CD14-positive monocyte (primary cell): ENCODE results near the gene CSNK1E. TPM values are rescaled to one million over a fixed set of nuclear protein-coding genes. Genes with fewer than 3 reads are reported as not detected.

Source experiments
- DNase-seq, 3 donors: peaks; one replicate each; pipeline ENCODE4 v3.0.0-alpha.2; 2011 to 2022
- H2AFZ ChIP-seq: 2 replicates; pipeline ENCODE4 v1.6.0; 2012; ENCODE audit warnings: mild to moderate bottlenecking, low read depth, low read length, inconsistent platforms; ENCODE audit not compliant: insufficient read depth, poor library complexity, severe bottlenecking
- H3K27ac ChIP-seq, 2 donors: 1 replicate in 1 of 2; 2 replicates in 1 of 2; pipeline ENCODE4 v1.5.1; 2012 to 2013; ENCODE audit warnings: low read length in 2 of 2, control low read depth in 1 of 2, inconsistent platforms in 1 of 2, low read depth in 1 of 2, mild to moderate bottlenecking in 1 of 2
- H3K27me3 ChIP-seq, 2 donors: one replicate each; pipeline versions ENCODE4 v1.6.0 to v1.6.1; 2011 to 2013; ENCODE audit warnings: low read length in 2 of 2; ENCODE audit not compliant: control insufficient read depth in 2 of 2, insufficient read depth in 2 of 2
- H3K36me3 ChIP-seq, 2 donors: replicated peaks in 1 of 2; 1 replicate in 1 of 2; 2 replicates in 1 of 2; pipeline versions ENCODE4 v1.5.1 to v1.6.1; 2012 to 2013; ENCODE audit warnings: low read length in 2 of 2, control low read depth in 1 of 2, inconsistent platforms in 1 of 2, mild to moderate bottlenecking in 1 of 2; ENCODE audit not compliant: insufficient read depth in 2 of 2, control insufficient read depth in 1 of 2
- H3K4me1 ChIP-seq, 2 donors: 1 replicate in 1 of 2; 2 replicates in 1 of 2; pipeline versions ENCODE4 v1.5.1 to v1.6.1; 2012 to 2013; ENCODE audit warnings: low read length in 2 of 2, control low read depth in 1 of 2, inconsistent platforms in 1 of 2, mild to moderate bottlenecking in 1 of 2, moderate library complexity in 1 of 2; ENCODE audit not compliant: insufficient read depth in 2 of 2, control insufficient read depth in 1 of 2
- H3K4me2 ChIP-seq: replicated peaks from 2 replicates; pipeline ENCODE3; 2012; ENCODE audit warnings: low read length, moderate library complexity, mild to moderate bottlenecking; ENCODE audit not compliant: poor library complexity, severe bottlenecking; ENCODE audit errors: extremely low read depth
- H3K4me3 ChIP-seq, 3 experiments: fragments of 200-600 bp in 1 of 3; sonication (generic) in 1 of 3; replicated peaks in 1 of 3; 1 replicate in 2 of 3; 2 replicates in 1 of 3; pipeline ENCODE4 v1.5.1; 2011 to 2013; ENCODE audit warnings: low read length in 3 of 3, mild to moderate bottlenecking in 3 of 3, control low read depth in 2 of 3, low read depth in 2 of 3, inconsistent platforms in 1 of 3, moderate library complexity in 1 of 3
- H3K79me2 ChIP-seq: 2 replicates; pipeline ENCODE4 v1.6.0; 2012; ENCODE audit warnings: mild to moderate bottlenecking, control low read depth, inconsistent platforms, low read length, moderate library complexity; ENCODE audit not compliant: insufficient read depth
- H3K9ac ChIP-seq: 2 replicates; pipeline ENCODE4 v1.6.0; 2017; ENCODE audit warnings: low read length, mild to moderate bottlenecking; ENCODE audit not compliant: insufficient read depth, poor library complexity, severe bottlenecking
- H3K9me3 ChIP-seq, 2 donors: replicated peaks in 1 of 2; 1 replicate in 1 of 2; 2 replicates in 1 of 2; pipeline versions ENCODE4 v1.5.1 to v1.6.1; 2012 to 2013; ENCODE audit warnings: low read length in 2 of 2, control low read depth in 1 of 2; ENCODE audit not compliant: control insufficient read depth in 1 of 2, insufficient read depth in 1 of 2
- H4K20me1 ChIP-seq: 2 replicates; pipeline ENCODE4 v1.6.0; 2012; ENCODE audit warnings: mild to moderate bottlenecking, low read length, control low read depth, moderate library complexity; ENCODE audit not compliant: insufficient read depth
- H3K27ac Mint-ChIP-seq, 7 donors: one replicate each; pipeline ENCODE4 v1.8.0; 2020; ENCODE audit warnings: mild to moderate bottlenecking in 7 of 7, mixed read lengths in 7 of 7, moderate library complexity in 6 of 7, inconsistent platforms in 2 of 7
- H3K27me3 Mint-ChIP-seq, 3 donors: one replicate each; pipeline ENCODE4 v1.8.0; 2021 to 2022; ENCODE audit warnings: low read depth in 3 of 3, mild to moderate bottlenecking in 3 of 3, mixed read lengths in 3 of 3, moderate library complexity in 3 of 3, inconsistent platforms in 1 of 3
- H3K36me3 Mint-ChIP-seq, 2 donors: one replicate each; pipeline ENCODE4 v1.8.0; 2020; ENCODE audit warnings: mixed read lengths in 2 of 2, inconsistent platforms in 1 of 2, mild to moderate bottlenecking in 1 of 2
- H3K4me1 Mint-ChIP-seq: one replicate; pipeline ENCODE4 v1.8.0; 2020; ENCODE audit warnings: mild to moderate bottlenecking, mixed read lengths
- H3K4me3 Mint-ChIP-seq, 2 donors: one replicate each; pipeline ENCODE4 v1.8.0; 2020; ENCODE audit warnings: mild to moderate bottlenecking in 2 of 2, mixed read lengths in 2 of 2, moderate library complexity in 1 of 2
- H3K9me3 Mint-ChIP-seq, 7 donors: one replicate each; pipeline ENCODE4 v1.8.0; 2020 to 2022; ENCODE audit warnings: mixed read lengths in 7 of 7, mild to moderate bottlenecking in 6 of 7, moderate library complexity in 6 of 7, inconsistent platforms in 2 of 7
- CTCF ChIP-seq: fragments of 200-600 bp; IDR thresholded peaks from one replicate; pipeline ENCODE4 v1.8.0; 2022; ENCODE audit warnings: antibody characterized with exemption, mild to moderate bottlenecking
- WGBS: methylation state at CpG from one replicate; pipeline ENCODE4 v1.1.5; 2013; ENCODE audit warnings: missing lambda C conversion rate; ENCODE audit not compliant: insufficient coverage; 5-methylcytosine and 5-hydroxymethylcytosine counted together
- intact Hi-C, 2 donors: fragments of 100-400 bp; cut with micrococcal nuclease; formaldehyde crosslinking; loops; one replicate each; pipeline versions ENCODE4 v1.15.0 to v1.15.1; 2023
- polyA plus RNA-seq, 3 donors: library from polyadenylated mRNA; depleted of rRNA in 1 of 3; unstranded in 2 of 3; stranded (reverse) in 1 of 3; fragments of 300-500 nt in 2 of 3; fragments of >200 nt in 1 of 3; fragmentation: Illumina TruSeq in 2 of 3; gene quantifications; 1 replicate in 2 of 3; 2 replicates in 1 of 3; pipeline ENCODE4 v1.2.3, GENCODE V29; 2012 to 2021

CSNK1E gene
- polyA plus RNA-seq, 3 donors = 1.9 to 44.7 (median 3.1) TPM

- Histone ChIP-seq H3K4me2 (no peak overlapping the region), H3K27me3 (no peaks in the 10 kb centered on the region), H3K9ac (no peak overlapping the region), H2AFZ (no peak overlapping the region), H3K4me1 (peaks cover 0 to 5% of the 10 kb centered on the region in 2 donors), H3K9me3 (peaks cover 5 to 13% of the 10 kb centered on the region in 2 donors), H3K27ac (no peak overlapping the region), H3K79me2 (peaks cover 5% of the 10 kb centered on the region), H3K36me3 (peaks cover 29 to 60% of the 10 kb centered on the region in 2 donors), H4K20me1 (peaks cover 35% of the 10 kb centered on the region), H3K4me3 (no peak overlapping the region)
- H3K4me3 Mint-ChIP-seq = no peak overlapping the region
- peaks cover 0 to 2% (median 1%) of the 10 kb centered on the region in 3 donors for H3K27me3 Mint-ChIP-seq
- no peak for TF ChIP-seq CTCF
- H3K4me1 Mint-ChIP-seq = peaks cover 9% of the 10 kb centered on the region
- DNase-seq = no peak
- H3K9me3 Mint-ChIP-seq = peaks cover 5 to 13% (median 9%) of the 10 kb centered on the region in 7 donors
- peaks cover 50 to 67% of the 10 kb centered on the region in 2 donors for H3K36me3 Mint-ChIP-seq
- intact Hi-C loops = no loop called here
- no peak overlapping the region for H3K27ac Mint-ChIP-seq
- 98% methylated on average over 6 of the region's 6 CpGs for WGBS
Observed at GRCh38 chr22:38248280-38248679, 69.0 kb downstream of the CSNK1E start.

DNA sequence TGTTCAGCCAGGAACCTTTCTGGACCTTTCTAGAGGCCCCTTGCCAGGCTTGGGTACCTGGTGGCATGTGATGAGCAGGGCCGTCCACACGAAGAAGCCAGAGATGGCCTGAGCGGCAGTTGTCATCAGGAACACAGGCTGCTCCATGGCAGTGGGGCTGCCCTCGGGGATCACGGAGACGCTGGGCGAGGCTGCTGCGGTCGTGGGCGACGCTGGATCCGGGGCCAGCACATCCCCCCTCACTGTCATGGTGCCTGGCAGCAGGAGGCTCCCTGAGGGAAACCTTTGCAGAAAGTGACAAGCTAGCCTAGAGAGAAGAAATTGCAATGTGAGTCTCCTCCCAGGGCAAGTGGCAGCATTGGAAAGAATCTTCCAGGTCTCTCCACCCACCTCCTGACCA is 69.5 kb downstream of the CSNK1E start:
- Mint-ChIP-seq H3K36me3 (peaks cover 55 to 71% of the 10 kb centered on the region in 2 donors), H3K4me3 (no peak overlapping the region), H3K27ac (no peak overlapping the region), H3K4me1 (peaks cover 9% of the 10 kb centered on the region), H3K9me3 (peaks cover 5 to 13% (median 9%) of the 10 kb centered on the region in 7 donors), H3K27me3 (peaks cover 0 to 2% (median 1%) of the 10 kb centered on the region in 3 donors)
- Histone ChIP-seq H3K4me3 (no peak overlapping the region), H4K20me1 (peaks cover 35% of the 10 kb centered on the region), H3K4me1 (peaks cover 0 to 5% of the 10 kb centered on the region in 2 donors), H3K9ac (no peak overlapping the region), H3K36me3 (peaks cover 29 to 66% of the 10 kb centered on the region in 2 donors), H3K9me3 (peaks cover 5 to 13% of the 10 kb centered on the region in 2 donors), H3K79me2 (peaks cover 5% of the 10 kb centered on the region), H3K4me2 (no peak overlapping the region), H2AFZ (no peak overlapping the region), H3K27me3 (no peaks in the 10 kb centered on the region), H3K27ac (no peak overlapping the region)
- intact Hi-C loops = no loop called here
- no peak for DNase-seq
- TF ChIP-seq CTCF = no peak
- 98% methylated on average over 7 of the region's 12 CpGs for WGBS
